ENCODE data around the gene SUSD1.

GRCh38 chr9:112198646-112199045, 23.5 kb upstream of the SUSD1 start:
- no peak for TF ChIP-seq CTCF (IDR thresholded peaks at IDR 0.05)
- TF ChIP-seq POLR2A (IDR thresholded peaks at IDR 0.05) = no peak
- TF ChIP-seq POLR2AphosphoS5 (IDR thresholded peaks at IDR 0.05) = no peak
- no peak for TF ChIP-seq EP300 (IDR thresholded peaks at IDR 0.05; ENCODE audit: low read depth)

All from transverse colon (tissue), 4 donors.